OCI-LY1 (cell line): ENCODE measurements around the gene ZNF385C.

Experiments used
- H2AFZ ChIP-seq: fragments of 200-600 bp; sonication (generic), shearing (Covaris generic); 2 replicates; pipeline ENCODE4 v1.6.0; 2014; ENCODE audit warnings: antibody characterized with exemption, mild to moderate bottlenecking, low read length
- H3F3A ChIP-seq: fragments of 200-600 bp; sonication (generic), shearing (Covaris generic); 2 replicates; pipeline ENCODE4 v1.6.0; 2014; ENCODE audit warnings: mild to moderate bottlenecking, antibody characterized with exemption, low read length, moderate library complexity; ENCODE audit not compliant: insufficient read depth
- H3K27ac ChIP-seq: fragments of 200-600 bp; sonication (generic); 2 replicates; pipeline ENCODE4 v1.5.1; 2014; ENCODE audit warnings: low read length, mixed run types, mild to moderate bottlenecking, low read depth; ENCODE audit not compliant: poor library complexity, severe bottlenecking
- H3K27me3 ChIP-seq: fragments of 200-600 bp; sonication (generic); 2 replicates; pipeline ENCODE4 v1.6.0; 2014; ENCODE audit warnings: antibody characterized with exemption, mild to moderate bottlenecking, low read length, moderate library complexity; ENCODE audit not compliant: insufficient read depth
- H3K36me3 ChIP-seq: fragments of 200-600 bp; sonication (generic); 2 replicates; pipeline ENCODE4 v1.6.1; 2014; ENCODE audit warnings: mild to moderate bottlenecking, antibody characterized with exemption, low read length, moderate library complexity, mixed read lengths; ENCODE audit not compliant: insufficient read depth
- H3K4me1 ChIP-seq: fragments of 200-600 bp; sonication (generic); 2 replicates; pipeline ENCODE4 v1.5.1; 2014; ENCODE audit warnings: mild to moderate bottlenecking, low read length, moderate library complexity; ENCODE audit not compliant: insufficient read depth, severe bottlenecking
- H3K4me2 ChIP-seq: fragments of 200-600 bp; sonication (generic), shearing (Covaris generic); 2 replicates; pipeline ENCODE4 v1.6.1; 2014; ENCODE audit warnings: low read length
- H3K4me3 ChIP-seq: fragments of 200-600 bp; sonication (generic); 2 replicates; pipeline ENCODE4 v1.5.1; 2014; ENCODE audit warnings: low read length, low read depth, mild to moderate bottlenecking, mixed read lengths; ENCODE audit not compliant: poor library complexity, severe bottlenecking
- H3K79me2 ChIP-seq: fragments of 200-600 bp; shearing (Covaris generic); 2 replicates; pipeline ENCODE4 v1.6.1; 2016; ENCODE audit warnings: mixed run types, low read length, mixed read lengths; ENCODE audit not compliant: insufficient read depth
- H3K9ac ChIP-seq: fragments of 200-600 bp; sonication (generic), shearing (Covaris generic); 2 replicates; pipeline ENCODE4 v1.6.1; 2014; ENCODE audit warnings: mild to moderate bottlenecking, low read length, mixed read lengths
- H3K9me2 ChIP-seq: fragments of 200-600 bp; sonication (generic), shearing (Covaris generic); 2 replicates; pipeline ENCODE4 v1.6.1; 2014; ENCODE audit warnings: low read depth, mild to moderate bottlenecking, low read length, mixed read lengths
- H3K9me3 ChIP-seq: fragments of 200-600 bp; shearing (Covaris generic); 2 replicates; pipeline ENCODE4 v1.6.1; 2014; ENCODE audit warnings: low read length, mixed read lengths
- H4K20me1 ChIP-seq: fragments of 200-600 bp; sonication (generic), shearing (Covaris generic); 2 replicates; pipeline ENCODE4 v1.6.0; 2016; ENCODE audit warnings: mild to moderate bottlenecking, low read length; ENCODE audit not compliant: insufficient read depth
- EZH2 ChIP-seq: fragments of 200-600 bp; sonication (generic), shearing (Covaris generic); IDR thresholded peaks from 2 replicates; pipeline ENCODE4 v1.8.0; 2017; ENCODE audit warnings: borderline replicate concordance, mixed run types, mild to moderate bottlenecking, antibody characterized with exemption, low read length, moderate library complexity, mixed read lengths
- TF ChIP-seq, protein P1 (sequence below): fragments of 200-600 bp; sonication (generic), shearing (Covaris generic); IDR thresholded peaks from 2 replicates; pipeline ENCODE4 v1.5.1; 2017; ENCODE audit warnings: mild to moderate bottlenecking, antibody characterized with exemption, low read length, moderate library complexity, mixed read lengths

The ZNF385C gene

DNA sequence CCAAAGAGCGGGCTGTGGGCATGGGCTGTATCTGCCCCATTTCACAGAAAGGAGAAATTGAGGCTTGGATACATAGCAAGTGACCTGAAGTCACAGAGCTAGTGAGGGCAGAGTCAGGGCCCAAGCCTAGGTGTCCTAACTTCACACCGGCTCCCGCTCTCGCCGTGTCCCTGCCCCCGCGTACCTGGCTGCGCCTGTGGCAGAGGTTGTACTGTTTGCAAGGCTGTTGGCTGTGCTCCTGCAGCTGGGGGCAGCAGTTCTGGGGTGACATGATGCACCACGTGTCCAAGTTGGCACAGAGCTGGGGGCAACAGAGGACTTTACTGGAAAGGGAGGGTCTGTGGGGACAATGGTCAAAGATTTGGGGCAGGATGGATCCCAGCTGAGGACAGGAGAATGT is 10.8 kb upstream of the ZNF385C start:
- H3K4me1 ChIP-seq: peaks cover 49% of the 10 kb centered on the region
- H3K27me3 ChIP-seq: no peaks in the 10 kb centered on the region
- H3K27ac ChIP-seq: peak overlapping the region; percentile 58
- no peak overlapping the region for H3K4me2 ChIP-seq
- no peaks in the 10 kb centered on the region for H3K79me2 ChIP-seq
- H3F3A ChIP-seq: no peaks in the 10 kb centered on the region
- H3K9ac ChIP-seq: no peak overlapping the region
- peaks cover 10% of the 10 kb centered on the region for H3K36me3 ChIP-seq
- no peaks in the 10 kb centered on the region for H3K9me3 ChIP-seq
- TF ChIP-seq, protein P1, sequence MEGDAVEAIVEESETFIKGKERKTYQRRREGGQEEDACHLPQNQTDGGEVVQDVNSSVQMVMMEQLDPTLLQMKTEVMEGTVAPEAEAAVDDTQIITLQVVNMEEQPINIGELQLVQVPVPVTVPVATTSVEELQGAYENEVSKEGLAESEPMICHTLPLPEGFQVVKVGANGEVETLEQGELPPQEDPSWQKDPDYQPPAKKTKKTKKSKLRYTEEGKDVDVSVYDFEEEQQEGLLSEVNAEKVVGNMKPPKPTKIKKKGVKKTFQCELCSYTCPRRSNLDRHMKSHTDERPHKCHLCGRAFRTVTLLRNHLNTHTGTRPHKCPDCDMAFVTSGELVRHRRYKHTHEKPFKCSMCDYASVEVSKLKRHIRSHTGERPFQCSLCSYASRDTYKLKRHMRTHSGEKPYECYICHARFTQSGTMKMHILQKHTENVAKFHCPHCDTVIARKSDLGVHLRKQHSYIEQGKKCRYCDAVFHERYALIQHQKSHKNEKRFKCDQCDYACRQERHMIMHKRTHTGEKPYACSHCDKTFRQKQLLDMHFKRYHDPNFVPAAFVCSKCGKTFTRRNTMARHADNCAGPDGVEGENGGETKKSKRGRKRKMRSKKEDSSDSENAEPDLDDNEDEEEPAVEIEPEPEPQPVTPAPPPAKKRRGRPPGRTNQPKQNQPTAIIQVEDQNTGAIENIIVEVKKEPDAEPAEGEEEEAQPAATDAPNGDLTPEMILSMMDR: no peak
- TF ChIP-seq EZH2: no peak
- no peak overlapping the region for H3K4me3 ChIP-seq
- no peaks in the 10 kb centered on the region for H3K9me2 ChIP-seq
- no peak overlapping the region for H2AFZ ChIP-seq
- H4K20me1 ChIP-seq: no peaks in the 10 kb centered on the region

DNA sequence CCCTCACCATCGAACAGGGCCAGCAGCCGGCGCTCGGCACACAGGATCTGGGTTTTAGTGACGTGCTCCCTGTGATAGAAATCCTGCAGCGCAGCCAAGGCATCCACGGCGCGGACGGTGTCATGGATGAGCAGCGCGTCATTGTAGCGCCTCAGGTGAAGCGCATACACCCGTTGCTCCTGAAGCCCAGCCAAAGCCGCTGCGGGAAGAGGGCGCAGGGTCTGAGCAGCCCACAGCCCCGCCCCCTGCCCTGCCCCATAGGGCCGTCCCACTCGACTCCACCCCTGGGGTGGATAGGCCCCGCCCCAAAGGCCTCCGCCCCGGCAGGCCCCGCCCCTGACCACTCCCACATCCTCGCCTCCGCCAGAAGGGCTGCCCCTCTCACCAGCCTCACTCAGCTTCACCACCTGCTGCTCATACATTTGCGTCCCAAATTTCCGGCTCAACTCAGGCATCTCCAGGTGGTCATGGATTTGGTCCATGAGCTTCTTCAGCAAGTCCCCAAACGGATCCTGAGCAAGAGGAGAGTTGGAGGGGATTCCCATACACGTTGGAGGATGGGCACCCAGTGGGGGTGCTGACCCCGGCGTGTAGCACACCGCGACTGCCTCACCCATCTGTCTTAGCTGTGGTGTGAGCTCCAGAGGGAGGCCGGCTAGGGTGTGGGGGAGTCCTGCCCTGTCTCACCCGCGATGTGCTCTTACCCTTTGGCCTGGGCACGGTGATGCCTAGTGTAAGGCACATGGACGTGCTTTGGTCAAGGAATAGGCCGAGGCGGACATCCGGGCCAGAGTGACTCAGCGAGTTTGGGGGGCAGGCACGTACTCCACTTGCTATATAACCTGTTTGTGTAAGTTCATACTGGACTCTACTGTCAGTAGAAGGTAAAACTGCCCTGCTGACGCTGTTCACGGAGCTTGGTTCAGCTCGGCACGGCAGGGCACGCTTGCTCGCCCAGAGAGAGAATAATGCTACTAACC is 9.6 kb upstream of the ZNF385C start:
- no peaks in the 10 kb centered on the region; the same call in 1 of the 2 replicates for H3K36me3 ChIP-seq
- peak overlapping the region; percentile 52 for H3K4me3 ChIP-seq
- H3F3A ChIP-seq: no peaks in the 10 kb centered on the region
- peak overlapping the region; percentile 58 for H3K27ac ChIP-seq
- peak overlapping the region; percentile 55 for H3K9ac ChIP-seq
- no peaks in the 10 kb centered on the region for H3K79me2 ChIP-seq
- H3K9me3 ChIP-seq: no peaks in the 10 kb centered on the region
- no peak for TF ChIP-seq EZH2
- TF ChIP-seq, protein P1: 0 out of 2 replicates have a peak, but pooled peaks have one; percentile 6
- peaks cover 44% of the 10 kb centered on the region for H3K4me1 ChIP-seq
- H2AFZ ChIP-seq: no peak overlapping the region
- H3K4me2 ChIP-seq: peak overlapping the region; percentile 68
- H4K20me1 ChIP-seq: no peaks in the 10 kb centered on the region
- H3K9me2 ChIP-seq: no peaks in the 10 kb centered on the region
- H3K27me3 ChIP-seq: no peaks in the 10 kb centered on the region

DNA sequence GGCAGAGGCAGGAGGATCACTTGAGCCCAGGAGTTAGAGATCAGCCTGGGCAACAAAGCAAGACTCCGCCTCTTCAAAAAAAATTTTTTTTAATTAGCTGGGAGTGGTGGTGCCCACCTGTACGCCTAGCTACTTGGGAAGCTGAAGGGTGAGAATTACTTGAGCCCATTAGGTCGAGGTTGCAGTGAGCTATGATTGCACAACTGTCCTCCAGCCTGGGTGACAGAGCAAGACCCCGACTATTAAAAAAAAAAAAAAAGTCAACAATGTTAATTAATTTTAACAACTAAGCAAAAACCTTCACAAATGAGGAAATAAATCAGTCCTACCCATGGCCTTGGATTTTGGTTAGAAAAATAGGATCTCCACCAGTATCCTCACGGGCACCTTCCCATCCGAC is 8.9 kb upstream of the ZNF385C start:
- TF ChIP-seq EZH2: no peak
- TF ChIP-seq, protein P1: no peak
- no peak overlapping the region for H2AFZ ChIP-seq
- H3K4me1 ChIP-seq: peaks cover 36% of the 10 kb centered on the region
- H3K27ac ChIP-seq: no peak overlapping the region
- H3K9ac ChIP-seq: peak overlapping the region; percentile 21; the same call in 1 of the 2 replicates
- peak overlapping the region; percentile 68 for H3K4me2 ChIP-seq
- no peaks in the 10 kb centered on the region for H3F3A ChIP-seq
- no peaks in the 10 kb centered on the region; the same call in 1 of the 2 replicates for H3K36me3 ChIP-seq
- H3K4me3 ChIP-seq: peak overlapping the region; percentile 52
- no peaks in the 10 kb centered on the region for H3K27me3 ChIP-seq
- H4K20me1 ChIP-seq: no peaks in the 10 kb centered on the region
- no peaks in the 10 kb centered on the region for H3K9me2 ChIP-seq
- H3K9me3 ChIP-seq: no peaks in the 10 kb centered on the region
- no peaks in the 10 kb centered on the region for H3K79me2 ChIP-seq
